Neural cell (in vitro differentiated cells): ENCODE results near the gene INPP4B.

Experiments used
- CTCF ChIP-seq: fragments of 450-650 bp; IDR thresholded peaks from 2 replicates; pipeline ENCODE4 v1.5.1; 2014; ENCODE audit warnings: antibody characterized with exemption, mild to moderate bottlenecking, moderate library complexity; ENCODE audit not compliant: poor library complexity, severe bottlenecking
- POLR2AphosphoS5 ChIP-seq: IDR thresholded peaks from 2 replicates; pipeline ENCODE4 v1.6.1; 2012

DNA sequence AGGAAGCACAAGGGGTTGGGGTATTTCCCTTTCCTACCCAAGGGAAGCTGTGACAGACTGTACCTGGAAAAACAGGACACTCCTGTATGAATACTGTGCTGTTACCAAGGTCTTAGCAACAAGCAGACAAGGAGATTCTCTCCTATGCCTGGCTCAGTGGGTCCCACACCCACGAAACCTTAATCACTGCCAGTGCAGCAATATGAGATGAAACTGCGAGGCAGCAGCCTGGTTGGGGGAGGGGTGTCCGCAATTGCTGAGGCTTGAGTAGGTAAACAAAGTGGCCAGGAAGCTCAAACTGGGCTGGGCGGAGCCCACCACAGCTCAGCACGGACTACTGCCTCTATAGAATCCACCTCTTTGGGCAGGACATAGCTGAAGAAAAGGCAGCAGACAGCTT is 197.7 kb downstream of the INPP4B start:
- TF ChIP-seq CTCF (no peak), POLR2AphosphoS5 (no peak)
